ENCODE data around the gene ONECUT1. TPM values are rescaled to one million over a fixed set of nuclear protein-coding genes. Genes with fewer than 3 reads are reported as not detected.

Gene ONECUT1
- total RNA-seq, 1 donor from 2014 or later, result not detected

DNA sequence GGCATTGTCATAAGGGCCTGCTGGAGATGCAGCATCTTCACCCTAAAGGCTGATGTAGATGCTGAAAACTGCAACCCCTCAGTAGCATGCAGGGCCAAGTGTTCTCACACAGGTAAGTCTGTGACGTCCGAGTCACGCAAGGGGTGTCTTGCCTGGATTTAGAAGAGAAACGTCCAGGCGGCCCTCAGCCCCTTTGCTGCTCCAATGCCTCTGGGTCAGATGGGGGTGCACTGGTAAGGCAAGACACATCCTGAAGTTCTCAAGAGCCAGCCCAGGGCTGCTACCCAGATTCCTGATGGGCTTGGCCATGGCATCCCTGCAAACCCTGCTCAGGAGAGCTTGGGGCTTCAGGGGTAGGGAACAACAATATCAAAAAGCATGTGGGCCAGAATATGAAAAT lies 25.4 kb downstream of the ONECUT1 start:
- intact Hi-C loops (cut with micrococcal nuclease), result no loop called here
- Histone ChIP-seq H3K36me3 (no peaks in the 10 kb centered on the region), H3K27me3 (ENCODE audit: low read depth) (peaks cover 72% of the 10 kb centered on the region), H3K4me3 (no peak overlapping the region), H3K9me3 (replicated peaks) (no peaks in the 10 kb centered on the region), H3K27ac (replicated peaks) (no peak overlapping the region), H3K4me1 (no peaks in the 10 kb centered on the region)
- no peak for DNase-seq
- TF ChIP-seq, protein P1, sequence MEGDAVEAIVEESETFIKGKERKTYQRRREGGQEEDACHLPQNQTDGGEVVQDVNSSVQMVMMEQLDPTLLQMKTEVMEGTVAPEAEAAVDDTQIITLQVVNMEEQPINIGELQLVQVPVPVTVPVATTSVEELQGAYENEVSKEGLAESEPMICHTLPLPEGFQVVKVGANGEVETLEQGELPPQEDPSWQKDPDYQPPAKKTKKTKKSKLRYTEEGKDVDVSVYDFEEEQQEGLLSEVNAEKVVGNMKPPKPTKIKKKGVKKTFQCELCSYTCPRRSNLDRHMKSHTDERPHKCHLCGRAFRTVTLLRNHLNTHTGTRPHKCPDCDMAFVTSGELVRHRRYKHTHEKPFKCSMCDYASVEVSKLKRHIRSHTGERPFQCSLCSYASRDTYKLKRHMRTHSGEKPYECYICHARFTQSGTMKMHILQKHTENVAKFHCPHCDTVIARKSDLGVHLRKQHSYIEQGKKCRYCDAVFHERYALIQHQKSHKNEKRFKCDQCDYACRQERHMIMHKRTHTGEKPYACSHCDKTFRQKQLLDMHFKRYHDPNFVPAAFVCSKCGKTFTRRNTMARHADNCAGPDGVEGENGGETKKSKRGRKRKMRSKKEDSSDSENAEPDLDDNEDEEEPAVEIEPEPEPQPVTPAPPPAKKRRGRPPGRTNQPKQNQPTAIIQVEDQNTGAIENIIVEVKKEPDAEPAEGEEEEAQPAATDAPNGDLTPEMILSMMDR (IDR thresholded peaks at IDR 0.05; ENCODE audit: borderline replicate concordance), result no peak

DNA sequence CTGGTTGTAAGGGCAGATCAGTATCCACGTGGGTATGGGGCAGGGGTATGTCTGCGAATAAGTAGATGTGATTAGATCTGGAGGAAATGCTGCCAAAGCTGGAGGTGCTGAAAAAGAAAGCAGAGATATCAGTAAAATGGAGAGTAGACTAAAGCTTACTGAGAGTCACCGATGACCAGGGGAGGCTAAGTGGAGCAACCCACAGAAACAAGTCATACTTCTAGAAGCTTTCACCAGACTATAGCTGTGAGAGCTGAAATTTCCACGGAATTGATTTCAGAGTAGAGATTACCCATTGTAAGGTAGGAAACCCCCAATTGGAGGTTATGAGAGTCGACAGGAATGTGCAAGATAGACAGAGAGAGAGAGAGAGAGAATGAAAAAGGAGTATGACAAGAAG lies 27.5 kb downstream of the ONECUT1 start:
- DNase-seq, result no peak
- no peak overlapping the region for H3K27ac ChIP-seq (replicated peaks)
- intact Hi-C loops (cut with micrococcal nuclease), result no loop called here
- no peaks in the 10 kb centered on the region for H3K9me3 ChIP-seq (replicated peaks)
- TF ChIP-seq, protein P1 (IDR thresholded peaks at IDR 0.05; ENCODE audit: borderline replicate concordance), result no peak
- H3K36me3 ChIP-seq, result no peaks in the 10 kb centered on the region
- no peak overlapping the region for H3K4me3 ChIP-seq
- H3K27me3 ChIP-seq (ENCODE audit: low read depth), result peaks cover 64% of the 10 kb centered on the region
- H3K4me1 ChIP-seq, result no peaks in the 10 kb centered on the region

DNA sequence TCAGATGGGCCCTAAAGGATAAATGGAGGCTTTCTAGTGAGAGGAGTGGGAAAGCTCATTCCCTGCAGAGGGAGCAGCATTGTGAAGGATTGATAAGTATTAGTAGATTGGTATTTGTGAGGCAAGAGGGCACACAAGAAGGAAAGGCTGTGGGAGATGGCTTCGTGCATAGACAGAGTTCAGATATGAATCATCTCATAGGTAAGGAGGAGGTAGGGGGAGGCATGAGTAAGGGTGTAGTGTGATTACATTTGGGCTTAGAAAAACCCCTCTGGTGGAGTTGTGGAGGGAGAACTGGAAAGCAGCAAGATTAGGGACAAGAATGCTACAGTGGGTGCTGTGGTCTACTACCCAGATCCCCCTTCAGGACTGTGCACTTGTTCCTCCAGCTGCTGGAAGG lies 29.6 kb downstream of the ONECUT1 start:
- no peaks in the 10 kb centered on the region for H3K36me3 ChIP-seq
- TF ChIP-seq, protein P1 (IDR thresholded peaks at IDR 0.05; ENCODE audit: borderline replicate concordance), result no peak
- DNase-seq, result no peak
- H3K4me1 ChIP-seq, result no peaks in the 10 kb centered on the region
- H3K27ac ChIP-seq (replicated peaks), result no peak overlapping the region
- H3K4me3 ChIP-seq, result no peak overlapping the region
- peaks cover 59% of the 10 kb centered on the region for H3K27me3 ChIP-seq (ENCODE audit: low read depth)
- H3K9me3 ChIP-seq (replicated peaks), result no peaks in the 10 kb centered on the region
- intact Hi-C loops (cut with micrococcal nuclease), result no loop called here

DNA sequence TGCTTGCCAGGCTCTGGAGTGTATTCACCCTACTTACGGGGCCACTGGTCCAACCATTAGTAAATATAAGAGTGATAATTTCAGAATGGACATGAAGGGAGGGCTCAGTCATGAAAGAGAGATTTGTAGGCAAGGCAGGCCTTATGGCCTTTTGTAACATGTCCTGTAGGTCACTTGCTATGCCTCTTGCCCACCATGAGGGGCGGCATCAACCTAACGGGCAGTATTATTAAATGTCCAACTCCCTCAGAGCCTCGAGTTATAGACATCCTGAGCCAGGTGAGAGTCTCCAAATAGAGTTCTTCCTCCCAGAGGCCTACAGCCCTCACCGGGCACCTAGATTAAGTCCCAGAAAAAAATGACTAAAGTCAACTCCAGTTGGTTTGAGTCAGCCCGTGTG lies 30.2 kb downstream of the ONECUT1 start:
- H3K4me3 ChIP-seq, result no peak overlapping the region
- no peaks in the 10 kb centered on the region for H3K4me1 ChIP-seq
- intact Hi-C loops (cut with micrococcal nuclease), result no loop called here
- TF ChIP-seq, protein P1 (IDR thresholded peaks at IDR 0.05; ENCODE audit: borderline replicate concordance), result no peak
- no peaks in the 10 kb centered on the region for H3K36me3 ChIP-seq
- H3K27me3 ChIP-seq (ENCODE audit: low read depth), result peaks cover 55% of the 10 kb centered on the region
- H3K27ac ChIP-seq (replicated peaks), result no peak overlapping the region
- DNase-seq, result no peak
- H3K9me3 ChIP-seq (replicated peaks), result no peaks in the 10 kb centered on the region

DNA sequence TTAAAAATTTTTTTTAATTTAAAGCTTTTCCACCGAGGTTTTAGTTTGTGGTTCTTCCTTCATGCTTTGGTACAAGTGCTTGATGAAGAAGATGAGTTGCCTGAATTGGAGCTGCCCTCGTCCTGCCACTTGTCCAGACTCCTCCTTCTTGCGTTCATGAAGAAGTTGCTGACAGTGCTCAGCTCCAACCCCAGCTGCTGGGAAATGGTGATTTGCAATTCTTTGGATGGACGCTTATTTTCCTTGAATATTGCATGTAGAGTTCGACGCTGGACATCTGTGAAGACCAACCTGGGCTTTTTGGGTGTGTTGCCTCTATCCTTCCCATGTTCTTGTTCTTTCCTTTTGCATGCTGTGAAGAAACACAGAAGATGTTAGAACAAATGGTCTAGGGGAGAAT lies 32.6 kb downstream of the ONECUT1 start:
- DNase-seq, result no peak
- TF ChIP-seq, protein P1 (IDR thresholded peaks at IDR 0.05; ENCODE audit: borderline replicate concordance), result no peak
- Histone ChIP-seq H3K4me3 (no peak overlapping the region), H3K27me3 (ENCODE audit: low read depth) (peaks cover 62% of the 10 kb centered on the region), H3K27ac (replicated peaks) (no peak overlapping the region), H3K36me3 (no peaks in the 10 kb centered on the region), H3K4me1 (no peaks in the 10 kb centered on the region), H3K9me3 (replicated peaks) (no peaks in the 10 kb centered on the region)
- intact Hi-C loops (cut with micrococcal nuclease), result no loop called here

DNA sequence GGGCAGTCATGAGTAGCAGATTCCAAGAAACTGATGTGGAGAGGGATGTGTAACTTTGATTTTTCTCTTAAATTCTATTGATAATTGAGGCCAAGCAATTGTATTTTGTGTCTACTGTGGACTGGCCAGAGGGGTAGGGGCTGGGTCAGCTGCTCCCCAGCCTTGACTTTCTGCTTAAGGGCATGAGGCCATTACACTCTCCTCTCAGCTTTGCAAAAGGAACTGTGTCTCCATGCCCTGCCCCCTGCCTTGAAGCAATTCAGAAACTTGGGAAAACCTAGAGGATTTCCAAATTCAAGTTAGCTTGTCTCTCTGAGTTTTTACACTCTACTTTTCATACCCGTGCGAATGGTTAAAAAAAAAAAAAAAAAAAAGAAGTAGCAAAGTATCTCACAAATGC lies 38.6 kb downstream of the ONECUT1 start:
- intact Hi-C loops (cut with micrococcal nuclease), result no loop called here
- H3K27me3 ChIP-seq (ENCODE audit: low read depth), result peaks cover 89% of the 10 kb centered on the region
- H3K9me3 ChIP-seq (replicated peaks), result no peaks in the 10 kb centered on the region
- DNase-seq, result no peak
- TF ChIP-seq, protein P1 (IDR thresholded peaks at IDR 0.05; ENCODE audit: borderline replicate concordance), result no peak
- no peak overlapping the region for H3K4me3 ChIP-seq
- no peak overlapping the region for H3K27ac ChIP-seq (replicated peaks)
- no peaks in the 10 kb centered on the region for H3K36me3 ChIP-seq
- H3K4me1 ChIP-seq, result no peaks in the 10 kb centered on the region

Data from left ventricle myocardium inferior (tissue), 1 donor.